Activated naive CD4-positive, alpha-beta T cell treated with Interleukin-2 at 50 U/mL for 16 hours (primary cell): Measurements from ENCODE around the gene HASPIN.

Source experiments
- DNase-seq: peaks from one replicate; pipeline ENCODE4 v3.0.0-alpha.2; 2020

The HASPIN gene

GRCh38 chr17:3739422-3740124 lies 15.9 kb downstream of the HASPIN start:
- no peak for DNase-seq

GRCh38 chr17:3740611-3741073 lies 16.9 kb downstream of the HASPIN start:
- peak; percentile 38 for DNase-seq

- no peak for DNase-seq
Observed at GRCh38 chr17:3744014-3744413, 20.3 kb downstream of the HASPIN start.

- no peak for DNase-seq
Observed at GRCh38 chr17:3745071-3745470, 21.4 kb downstream of the HASPIN start.

- no peak for DNase-seq
Observed at GRCh38 chr17:3747805-3748204, 24.1 kb downstream of the HASPIN start.

GRCh38 chr17:3748576-3748975 lies 24.9 kb downstream of the HASPIN start:
- DNase-seq, result no peak

GRCh38 chr17:3750296-3750695 lies 26.6 kb downstream of the HASPIN start:
- DNase-seq, result no peak

GRCh38 chr17:3750926-3751325 lies 27.2 kb downstream of the HASPIN start:
- DNase-seq, result peak; percentile 43

- DNase-seq, result no peak
Observed at GRCh38 chr17:3751836-3752235, 28.1 kb downstream of the HASPIN start.

GRCh38 chr17:3753624-3754023 lies 29.9 kb downstream of the HASPIN start:
- DNase-seq, result no peak

GRCh38 chr17:3754066-3754457 lies 30.4 kb downstream of the HASPIN start:
- no peak for DNase-seq

GRCh38 chr17:3754458-3755334 lies 31.0 kb downstream of the HASPIN start:
- DNase-seq, result peak; percentile 70

GRCh38 chr17:3755335-3756030 lies 31.8 kb downstream of the HASPIN start:
- DNase-seq, result no peak

- no peak for DNase-seq
Observed at GRCh38 chr17:3759597-3760216, 36.0 kb downstream of the HASPIN start.

GRCh38 chr17:3761036-3761917 lies 37.6 kb downstream of the HASPIN start:
- DNase-seq, result no peak

GRCh38 chr17:3761918-3762380 lies 38.2 kb downstream of the HASPIN start:
- DNase-seq, result no peak

- DNase-seq, result peak; percentile 51
Observed at GRCh38 chr17:3762922-3763776, 39.4 kb downstream of the HASPIN start.

GRCh38 chr17:3763777-3764170 lies 40.1 kb downstream of the HASPIN start:
- no peak for DNase-seq

GRCh38 chr17:3765981-3766380 lies 42.3 kb downstream of the HASPIN start:
- DNase-seq, result no peak

GRCh38 chr17:3766779-3767178 lies 43.1 kb downstream of the HASPIN start:
- DNase-seq, result no peak

GRCh38 chr17:3768341-3768740 lies 44.6 kb downstream of the HASPIN start:
- no peak for DNase-seq
